Sigmoid colon (tissue), 4 donors: ENCODE data around the gene ELOB.

Source experiments
- EP300 ChIP-seq, 4 donors: sonication (generic); formaldehyde crosslinking; IDR thresholded peaks; one replicate each; pipeline ENCODE4 v1.6.1; 2017; ENCODE audit warnings: antibody characterized with exemption in 4 of 4
- POLR2A ChIP-seq, 2 donors: fragments of 450-650 bp; IDR thresholded peaks; one replicate each; pipeline ENCODE4 v1.6.1; 2016; ENCODE audit warnings: antibody characterized with exemption in 2 of 2, mild to moderate bottlenecking in 2 of 2, moderate library complexity in 2 of 2
- POLR2AphosphoS5 ChIP-seq, 4 donors: sonication (generic); formaldehyde crosslinking; IDR thresholded peaks; one replicate each; pipeline ENCODE4 v1.6.1; 2017; ENCODE audit warnings: antibody characterized with exemption in 4 of 4
- TF ChIP-seq, protein P1 (sequence below), 4 experiments: fragments of 450-650 bp in 3 of 4; fragments of 200-600 bp in 1 of 4; IDR thresholded peaks; one replicate each; pipeline ENCODE4 v1.5.1; 2016 to 2019; ENCODE audit warnings: antibody characterized with exemption in 4 of 4, mild to moderate bottlenecking in 3 of 4, moderate library complexity in 2 of 4

DNA sequence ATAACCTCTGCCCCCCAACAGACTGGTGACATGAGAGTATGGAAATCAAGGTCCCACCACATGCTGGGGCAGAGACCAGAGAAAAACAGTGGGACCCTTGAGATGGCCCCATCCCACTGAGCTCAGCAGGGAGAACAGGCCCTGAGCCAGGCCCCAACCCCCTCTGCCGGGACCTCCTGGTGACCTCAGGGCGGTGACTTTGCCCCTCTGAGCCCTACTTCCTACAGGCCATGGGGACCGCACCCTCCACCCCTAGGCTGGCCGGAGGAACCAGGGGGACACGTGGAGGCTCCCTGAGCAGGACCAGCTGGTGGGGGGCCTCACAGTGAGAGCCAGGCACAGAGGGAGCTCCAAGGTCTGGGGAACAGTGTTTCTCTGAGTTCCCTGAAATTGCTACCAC, 38.5 kb downstream of the ELOB start:
- TF ChIP-seq, protein P1, sequence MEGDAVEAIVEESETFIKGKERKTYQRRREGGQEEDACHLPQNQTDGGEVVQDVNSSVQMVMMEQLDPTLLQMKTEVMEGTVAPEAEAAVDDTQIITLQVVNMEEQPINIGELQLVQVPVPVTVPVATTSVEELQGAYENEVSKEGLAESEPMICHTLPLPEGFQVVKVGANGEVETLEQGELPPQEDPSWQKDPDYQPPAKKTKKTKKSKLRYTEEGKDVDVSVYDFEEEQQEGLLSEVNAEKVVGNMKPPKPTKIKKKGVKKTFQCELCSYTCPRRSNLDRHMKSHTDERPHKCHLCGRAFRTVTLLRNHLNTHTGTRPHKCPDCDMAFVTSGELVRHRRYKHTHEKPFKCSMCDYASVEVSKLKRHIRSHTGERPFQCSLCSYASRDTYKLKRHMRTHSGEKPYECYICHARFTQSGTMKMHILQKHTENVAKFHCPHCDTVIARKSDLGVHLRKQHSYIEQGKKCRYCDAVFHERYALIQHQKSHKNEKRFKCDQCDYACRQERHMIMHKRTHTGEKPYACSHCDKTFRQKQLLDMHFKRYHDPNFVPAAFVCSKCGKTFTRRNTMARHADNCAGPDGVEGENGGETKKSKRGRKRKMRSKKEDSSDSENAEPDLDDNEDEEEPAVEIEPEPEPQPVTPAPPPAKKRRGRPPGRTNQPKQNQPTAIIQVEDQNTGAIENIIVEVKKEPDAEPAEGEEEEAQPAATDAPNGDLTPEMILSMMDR (IDR thresholded peaks at IDR 0.05): no peak
- TF ChIP-seq EP300 (IDR thresholded peaks at IDR 0.05) (no peak), POLR2AphosphoS5 (IDR thresholded peaks at IDR 0.05) (no peak), POLR2A (IDR thresholded peaks at IDR 0.05) (no peak)
